Nephron progenitor cell (in vitro differentiated cells): ENCODE results near the gene HNRNPH2.
A peak's percentile ranks its signal among the peaks of the same experiment; 100 is the strongest.

Experiments
- DNase-seq: peaks from one replicate; pipeline ENCODE4 v3.0.0; 2021
- H3K27ac Mint-ChIP-seq: 2 replicates; pipeline ENCODE4 v1.8.0; 2021; ENCODE audit warnings: mild to moderate bottlenecking, moderate library complexity, mixed read lengths
- H3K27me3 Mint-ChIP-seq: 2 replicates; pipeline ENCODE4 v1.8.0; 2021; ENCODE audit warnings: mild to moderate bottlenecking, low read depth, mixed read lengths; ENCODE audit not compliant: poor library complexity
- H3K36me3 Mint-ChIP-seq: 2 replicates; pipeline ENCODE4 v1.8.0; 2021; ENCODE audit warnings: low read depth, mixed read lengths
- H3K4me1 Mint-ChIP-seq: 2 replicates; pipeline ENCODE4 v1.8.0; 2021; ENCODE audit warnings: mixed read lengths
- H3K4me3 Mint-ChIP-seq: 2 replicates; pipeline ENCODE4 v1.8.0; 2021; ENCODE audit warnings: mild to moderate bottlenecking, moderate library complexity, mixed read lengths
- H3K9me3 Mint-ChIP-seq: 2 replicates; pipeline ENCODE4 v1.8.0; 2021; ENCODE audit warnings: mild to moderate bottlenecking, moderate library complexity, mixed read lengths
- TF ChIP-seq, protein P1 (sequence below): fragments of 200-600 bp; sonication (generic); IDR thresholded peaks from 2 replicates; pipeline ENCODE4 v1.5.0; 2021; ENCODE audit warnings: antibody characterized with exemption

The HNRNPH2 gene

DNA sequence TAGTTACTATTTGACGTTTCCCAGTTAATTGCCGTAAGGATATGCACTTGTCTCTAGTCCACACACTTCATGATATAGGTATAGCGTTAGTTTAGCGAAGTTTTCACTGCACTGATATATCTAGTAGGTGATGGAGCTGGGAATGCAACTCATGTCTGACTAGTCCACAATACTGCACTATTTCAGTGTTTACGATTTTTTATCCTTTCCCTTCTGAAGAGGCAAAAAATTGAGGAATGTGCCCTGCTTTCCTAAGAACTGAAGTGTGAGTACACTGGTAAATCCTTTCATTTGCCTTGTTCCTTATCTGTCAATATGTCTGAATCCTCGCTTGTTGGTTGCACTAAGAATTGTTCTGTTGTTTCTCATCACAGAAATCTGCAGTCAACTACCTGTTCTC, 16.2 kb upstream of the HNRNPH2 start:
- Mint-ChIP-seq H3K9me3 (peaks cover 38% of the 10 kb centered on the region), H3K27me3 (no peaks in the 10 kb centered on the region), H3K4me3 (peak overlapping the region; percentile 97), H3K4me1 (peaks cover 23% of the 10 kb centered on the region), H3K36me3 (peaks cover 22% of the 10 kb centered on the region), H3K27ac (peak overlapping the region; percentile 99)
- TF ChIP-seq, protein P1, sequence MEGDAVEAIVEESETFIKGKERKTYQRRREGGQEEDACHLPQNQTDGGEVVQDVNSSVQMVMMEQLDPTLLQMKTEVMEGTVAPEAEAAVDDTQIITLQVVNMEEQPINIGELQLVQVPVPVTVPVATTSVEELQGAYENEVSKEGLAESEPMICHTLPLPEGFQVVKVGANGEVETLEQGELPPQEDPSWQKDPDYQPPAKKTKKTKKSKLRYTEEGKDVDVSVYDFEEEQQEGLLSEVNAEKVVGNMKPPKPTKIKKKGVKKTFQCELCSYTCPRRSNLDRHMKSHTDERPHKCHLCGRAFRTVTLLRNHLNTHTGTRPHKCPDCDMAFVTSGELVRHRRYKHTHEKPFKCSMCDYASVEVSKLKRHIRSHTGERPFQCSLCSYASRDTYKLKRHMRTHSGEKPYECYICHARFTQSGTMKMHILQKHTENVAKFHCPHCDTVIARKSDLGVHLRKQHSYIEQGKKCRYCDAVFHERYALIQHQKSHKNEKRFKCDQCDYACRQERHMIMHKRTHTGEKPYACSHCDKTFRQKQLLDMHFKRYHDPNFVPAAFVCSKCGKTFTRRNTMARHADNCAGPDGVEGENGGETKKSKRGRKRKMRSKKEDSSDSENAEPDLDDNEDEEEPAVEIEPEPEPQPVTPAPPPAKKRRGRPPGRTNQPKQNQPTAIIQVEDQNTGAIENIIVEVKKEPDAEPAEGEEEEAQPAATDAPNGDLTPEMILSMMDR = no peak
- DNase-seq = no peak

DNA sequence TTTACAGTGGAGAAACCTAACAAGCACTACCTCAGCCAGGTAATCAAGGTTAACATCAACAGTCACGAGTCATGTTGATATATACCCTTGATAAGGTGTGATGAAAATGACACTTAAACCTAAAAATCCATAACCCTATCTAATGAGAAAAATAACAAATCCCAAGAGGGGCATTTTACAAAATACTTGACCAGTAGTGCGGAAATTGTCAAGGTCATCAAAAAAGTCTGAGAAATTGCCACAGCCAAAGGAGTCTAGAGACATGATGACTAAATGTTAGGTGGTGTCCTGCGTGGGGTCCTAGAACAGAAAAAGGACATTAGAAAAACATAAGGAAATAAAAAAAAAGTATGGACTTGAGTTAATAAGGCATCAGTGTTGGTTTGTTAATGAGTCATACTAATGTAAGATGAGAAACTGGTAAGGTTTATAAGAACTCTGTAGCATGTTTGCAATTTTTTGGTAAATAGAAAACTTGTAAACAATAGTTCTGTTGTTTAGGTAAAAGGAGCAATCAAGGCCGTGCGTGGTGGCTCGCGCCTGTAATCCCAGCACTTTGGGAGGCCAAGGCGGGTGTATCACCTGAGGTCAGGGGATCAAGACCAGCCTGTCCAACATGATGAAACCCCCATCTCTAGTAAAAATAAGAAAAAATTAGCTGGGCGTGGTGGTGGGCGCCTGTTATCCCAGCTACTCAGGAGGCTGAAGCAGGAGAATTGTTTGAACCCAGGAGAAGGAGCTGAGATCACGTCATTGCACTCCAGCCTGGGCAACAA, 14.3 kb upstream of the HNRNPH2 start:
- no peak for DNase-seq
- no peak overlapping the region for H3K4me3 Mint-ChIP-seq
- peaks cover 32% of the 10 kb centered on the region for H3K9me3 Mint-ChIP-seq
- peaks cover 23% of the 10 kb centered on the region for H3K4me1 Mint-ChIP-seq
- H3K27ac Mint-ChIP-seq = peak overlapping the region; percentile 90
- no peaks in the 10 kb centered on the region for H3K27me3 Mint-ChIP-seq
- peaks cover 22% of the 10 kb centered on the region for H3K36me3 Mint-ChIP-seq
- TF ChIP-seq, protein P1 = no peak

- H3K36me3 Mint-ChIP-seq = peaks cover 26% of the 10 kb centered on the region
- H3K27me3 Mint-ChIP-seq = no peaks in the 10 kb centered on the region
- DNase-seq = no peak
- H3K9me3 Mint-ChIP-seq = peaks cover 36% of the 10 kb centered on the region
- TF ChIP-seq, protein P1 = no peak
- no peak overlapping the region for H3K4me3 Mint-ChIP-seq
- H3K27ac Mint-ChIP-seq = peak overlapping the region; percentile 57
- peaks cover 23% of the 10 kb centered on the region for H3K4me1 Mint-ChIP-seq
Measured at GRCh38 chrX:101394372-101394771, 13.7 kb upstream of the HNRNPH2 start.

DNA sequence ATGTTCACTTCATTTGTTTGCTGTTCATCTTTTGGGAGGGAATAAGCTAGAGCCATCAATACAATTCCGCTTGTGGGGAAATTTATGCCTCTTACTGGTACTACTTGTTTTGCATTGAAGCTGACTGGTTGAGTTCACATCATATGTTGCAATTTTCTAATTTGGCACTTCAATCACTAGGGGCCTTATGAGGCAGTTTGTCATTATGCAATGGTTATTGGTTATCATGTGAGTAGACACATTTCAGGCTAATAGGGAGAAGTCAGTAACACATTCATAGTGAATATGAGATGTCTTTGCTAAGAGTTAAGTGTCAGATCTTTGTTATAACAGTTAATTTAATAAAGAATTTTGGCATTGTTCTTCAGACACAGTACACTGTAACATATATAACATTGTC, 12.2 kb upstream of the HNRNPH2 start:
- DNase-seq = no peak
- Mint-ChIP-seq H3K27ac (no peak overlapping the region), H3K4me1 (peaks cover 23% of the 10 kb centered on the region), H3K36me3 (peaks cover 38% of the 10 kb centered on the region), H3K4me3 (no peak overlapping the region), H3K27me3 (no peaks in the 10 kb centered on the region), H3K9me3 (peaks cover 48% of the 10 kb centered on the region)
- TF ChIP-seq, protein P1 = no peak

- Mint-ChIP-seq H3K36me3 (peaks cover 40% of the 10 kb centered on the region), H3K9me3 (peaks cover 34% of the 10 kb centered on the region), H3K4me3 (no peak overlapping the region), H3K27ac (no peak overlapping the region), H3K27me3 (no peaks in the 10 kb centered on the region), H3K4me1 (peaks cover 12% of the 10 kb centered on the region)
- TF ChIP-seq, protein P1 = no peak
- no peak for DNase-seq
Measured at GRCh38 chrX:101397779-101398178, 10.2 kb upstream of the HNRNPH2 start.

GRCh38 chrX:101398694-101399093, 9.3 kb upstream of the HNRNPH2 start:
- Mint-ChIP-seq H3K4me1 (peaks cover 3% of the 10 kb centered on the region), H3K4me3 (no peak overlapping the region), H3K9me3 (peaks cover 28% of the 10 kb centered on the region), H3K27ac (no peak overlapping the region), H3K27me3 (no peaks in the 10 kb centered on the region), H3K36me3 (peaks cover 37% of the 10 kb centered on the region)
- no peak for DNase-seq
- TF ChIP-seq, protein P1 = no peak
